Thymus (tissue), 11 donors: ENCODE measurements around the gene DACT2. TPM values are rescaled to one million over a fixed set of nuclear protein-coding genes. Genes with fewer than 3 reads are reported as not detected.
"Not testable (repeated sequence)": the region's sequence is repeated elsewhere in the genome, so short reads cannot be mapped to it uniquely, and the experiment has no call there.

Experiments used
- DNase-seq, 9 donors: peaks; one replicate each; pipeline ENCODE4 v3.0.0-alpha.2; 2013; ENCODE audit warnings: low spot score in 9 of 9, low read depth in 6 of 9, missing footprints in 1 of 9
- H3K27ac ChIP-seq, 2 donors: one replicate each; pipeline ENCODE4 v1.5.1; 2013; ENCODE audit warnings: control low read depth in 1 of 2, low read depth in 1 of 2, low read length in 1 of 2, mild to moderate bottlenecking in 1 of 2, moderate library complexity in 1 of 2
- H3K27me3 ChIP-seq, 2 donors: one replicate each; pipeline ENCODE4 v1.5.1; 2013; ENCODE audit warnings: low read length in 1 of 2; ENCODE audit not compliant: control insufficient read depth in 2 of 2, insufficient read depth in 1 of 2
- H3K36me3 ChIP-seq, 2 donors: one replicate each; pipeline ENCODE4 v1.5.1; 2013; ENCODE audit warnings: low read length in 1 of 2, mild to moderate bottlenecking in 1 of 2, moderate library complexity in 1 of 2; ENCODE audit not compliant: control insufficient read depth in 2 of 2, insufficient read depth in 2 of 2
- H3K4me1 ChIP-seq, 2 donors: one replicate each; pipeline ENCODE4 v1.5.1; 2013; ENCODE audit warnings: low read length in 2 of 2; ENCODE audit not compliant: control insufficient read depth in 2 of 2, insufficient read depth in 2 of 2
- H3K4me3 ChIP-seq, 2 donors: one replicate each; pipeline ENCODE4 v1.5.1; 2013; ENCODE audit warnings: low read length in 2 of 2, control low read depth in 1 of 2, mild to moderate bottlenecking in 1 of 2
- H3K9me3 ChIP-seq, 2 donors: one replicate each; pipeline ENCODE4 v1.5.1; 2013; ENCODE audit warnings: low read length in 1 of 2, mild to moderate bottlenecking in 1 of 2; ENCODE audit not compliant: control insufficient read depth in 2 of 2, insufficient read depth in 1 of 2
- WGBS: extraction: QIAGEN DNeasy Blood & Tissue Kit; methylation state at CpG from one replicate; pipeline ENCODE4 v1.1.7; 2013; 5-methylcytosine and 5-hydroxymethylcytosine counted together
- polyA plus RNA-seq: library from polyadenylated mRNA; stranded (reverse); fragments of 200-250 nt; gene quantifications from one replicate; pipeline ENCODE4 v1.2.3, GENCODE V29; 2013
- total RNA-seq: library from RNA; stranded (reverse); fragments of 120-200 nt; gene quantifications from one replicate; pipeline ENCODE4 v1.2.4, GENCODE V29; 2013
- donor health status: healthy.

DACT2 gene
- total and polyA plus RNA-seq, 2 donors = 2.5 to 4.2 TPM

- Histone ChIP-seq H3K36me3 (no peaks in the 10 kb centered on the region), H3K27me3 (peaks cover 4 to 17% of the 10 kb centered on the region in 2 donors), H3K4me1 (peaks cover 0 to 4% of the 10 kb centered on the region in 2 donors), H3K27ac (no peak overlapping the region), H3K4me3 (no peak overlapping the region), H3K9me3 (no peaks in the 10 kb centered on the region)
- 64% methylated on average over 1 of the region's 1 CpG for WGBS
- no peak for DNase-seq
Observed at GRCh38 chr6:168268755-168269154, 50.8 kb downstream of the DACT2 start.

- not testable (repeated sequence) for H3K36me3 ChIP-seq, DNase-seq, H3K4me3 ChIP-seq, H3K27me3 ChIP-seq, H3K27ac ChIP-seq, H3K9me3 ChIP-seq, H3K4me1 ChIP-seq
- WGBS = 88% methylated on average over 3 of the region's 3 CpGs
Observed at GRCh38 chr6:168267779-168268178, 51.8 kb downstream of the DACT2 start.

GRCh38 chr6:168265827-168266815 is 53.5 kb downstream of the DACT2 start:
- no peaks in the 10 kb centered on the region for H3K36me3 ChIP-seq
- no peak overlapping the region for H3K27ac ChIP-seq
- H3K4me1 ChIP-seq = no peaks in the 10 kb centered on the region
- no peak overlapping the region for H3K4me3 ChIP-seq
- DNase-seq = no peak
- no peaks in the 10 kb centered on the region for H3K27me3 ChIP-seq
- H3K9me3 ChIP-seq = no peaks in the 10 kb centered on the region
- 85% methylated on average over 15 of the region's 15 CpGs for WGBS

- DNase-seq = no peak
- no peak overlapping the region for H3K4me3 ChIP-seq
- no peaks in the 10 kb centered on the region for H3K9me3 ChIP-seq
- H3K27ac ChIP-seq = peak overlapping the region in 1 of 2 donors; percentile 10
- H3K27me3 ChIP-seq = no peaks in the 10 kb centered on the region
- no peaks in the 10 kb centered on the region for H3K4me1 ChIP-seq
- WGBS = 91% methylated on average over 15 of the region's 15 CpGs
- H3K36me3 ChIP-seq = no peaks in the 10 kb centered on the region
Observed at GRCh38 chr6:168265394-168265793, 54.2 kb downstream of the DACT2 start.

GRCh38 chr6:168264593-168265335 is 54.8 kb downstream of the DACT2 start:
- Histone ChIP-seq H3K4me1 (no peaks in the 10 kb centered on the region), H3K27ac (peak overlapping the region in 1 of 2 donors; percentile 10), H3K27me3 (no peaks in the 10 kb centered on the region), H3K4me3 (no peak overlapping the region), H3K36me3 (no peaks in the 10 kb centered on the region), H3K9me3 (no peaks in the 10 kb centered on the region)
- 81% methylated on average over 19 of the region's 19 CpGs for WGBS
- peak in 1 of 9 donors; percentile 21 for DNase-seq

GRCh38 chr6:168263351-168263905 is 56.1 kb downstream of the DACT2 start:
- no peak for DNase-seq
- H3K36me3 ChIP-seq = no peaks in the 10 kb centered on the region
- H3K9me3 ChIP-seq = no peaks in the 10 kb centered on the region
- no peak overlapping the region for H3K4me3 ChIP-seq
- no peak overlapping the region for H3K27ac ChIP-seq
- H3K27me3 ChIP-seq = no peaks in the 10 kb centered on the region
- 92% methylated on average over 28 of the region's 28 CpGs for WGBS
- H3K4me1 ChIP-seq = no peaks in the 10 kb centered on the region

GRCh38 chr6:168261234-168261633 is 58.3 kb downstream of the DACT2 start:
- H3K27ac ChIP-seq = no peak overlapping the region
- no peaks in the 10 kb centered on the region for H3K4me1 ChIP-seq
- no peak for DNase-seq
- no peaks in the 10 kb centered on the region for H3K27me3 ChIP-seq
- no peaks in the 10 kb centered on the region for H3K36me3 ChIP-seq
- no peak overlapping the region for H3K4me3 ChIP-seq
- no peaks in the 10 kb centered on the region for H3K9me3 ChIP-seq
- 96% methylated on average over 12 of the region's 12 CpGs for WGBS

- no peak for DNase-seq
- 81% methylated on average over 24 of the region's 24 CpGs for WGBS
Observed at GRCh38 chr6:168260420-168260987, 59.1 kb downstream of the DACT2 start.

More at GRCh38 chr6:168260420-168260987, 59.1 kb downstream of the DACT2 start:
- H3K27me3 ChIP-seq = no peaks in the 10 kb centered on the region
- H3K36me3 ChIP-seq = no peaks in the 10 kb centered on the region
- no peak overlapping the region for H3K4me3 ChIP-seq
- H3K27ac ChIP-seq = no peak overlapping the region
- peaks cover 0 to under 1% of the 10 kb centered on the region in 2 donors for H3K9me3 ChIP-seq
- H3K4me1 ChIP-seq = no peaks in the 10 kb centered on the region
